ENCODE measurements around the gene DDR1. TPM values are rescaled to one million over a fixed set of nuclear protein-coding genes. Genes with fewer than 3 reads are reported as not detected.

DDR1 gene
- total RNA-seq, 1 experiment from 2014 or later, result 230 TPM

- Mint-ChIP-seq H3K27ac (no peak within 1 kb of the TSS), H3K27me3 (ENCODE audit: low read depth) (no peaks in the 10 kb centered on the region), H3K4me1 (peaks cover 11% of the 10 kb centered on the region), H3K36me3 (peaks cover 21% of the 10 kb centered on the region), H3K9me3 (peaks cover 19% of the 10 kb centered on the region), H3K4me3 (no peak within 1 kb of the TSS)
- ChIA-PET CTCF (interaction anchor here (1.2 to 3.7 kb wide), 5 partner anchors 10 to 155 kb away, joined by 3 to 18 read pairs (median 11); partner anchors contain the start of gene MUCL3), POLR2A (no interaction called here)
- ATAC-seq (no peak), DNase-seq (ENCODE audit: low spot score) (no peak)
- TF ChIP-seq ELF4 (CRISPR knock-in tag; IDR thresholded peaks at IDR 0.05; ENCODE audit: low read depth), result no peak
- TF ChIP-seq AFF4 (CRISPR knock-in tag; IDR thresholded peaks at IDR 0.05; ENCODE audit: borderline replicate concordance), result no peak
- TF ChIP-seq SOX15 (CRISPR knock-in tag; IDR thresholded peaks at IDR 0.05), result no peak
- TF ChIP-seq SMAD4 (CRISPR knock-in tag; IDR thresholded peaks at IDR 0.05), result no peak
- no peak for TF ChIP-seq CTCF (IDR thresholded peaks at IDR 0.05)
- TF ChIP-seq ZNF425 (CRISPR knock-in tag; conservative IDR thresholded peaks at IDR 0.05), result no peak
- no peak for TF ChIP-seq ZNF671 (CRISPR knock-in tag; IDR thresholded peaks at IDR 0.05)
- no peak for TF ChIP-seq FOXP4 (CRISPR knock-in tag; IDR thresholded peaks at IDR 0.05)
- TF ChIP-seq TP53 (CRISPR knock-in tag; IDR thresholded peaks at IDR 0.05), result no peak
- TF ChIP-seq SMAD3 (CRISPR knock-in tag; IDR thresholded peaks at IDR 0.05; ENCODE audit: borderline replicate concordance), result no peak
- no peak for TF ChIP-seq USF2 (CRISPR knock-in tag; IDR thresholded peaks at IDR 0.05)
- no peak for TF ChIP-seq ETV6 (CRISPR knock-in tag; IDR thresholded peaks at IDR 0.05)
- TF ChIP-seq JAZF1 (CRISPR knock-in tag; IDR thresholded peaks at IDR 0.05), result no peak
- TF ChIP-seq ERG (CRISPR knock-in tag; IDR thresholded peaks at IDR 0.05), result no peak
- TF ChIP-seq HMGA2 (CRISPR knock-in tag; IDR thresholded peaks at IDR 0.05), result no peak
- no peak for TF ChIP-seq ZNF232 (CRISPR knock-in tag; IDR thresholded peaks at IDR 0.05)
- TF ChIP-seq ZNF263 (CRISPR knock-in tag; IDR thresholded peaks at IDR 0.05; ENCODE audit: low read depth), result no peak
- no peak for TF ChIP-seq EMX1 (CRISPR knock-in tag; IDR thresholded peaks at IDR 0.05)
- no peak for TF ChIP-seq ZNF317 (CRISPR knock-in tag; IDR thresholded peaks at IDR 0.05; ENCODE audit: borderline replicate concordance, low read depth)
Measured at GRCh38 chr6:30931969-30932645, 47.8 kb downstream of the DDR1 start, which contains the start of gene SFTA2. TSS of gene SFTA2 (minus strand) at chr6:30932170. CDS start at chr6:30932096, 74 bp downstream.
